ENCODE measurements around the gene NOPCHAP1. TPM values are rescaled to one million over a fixed set of nuclear protein-coding genes. Genes with fewer than 3 reads are reported as not detected.
"Not testable (repeated sequence)": the region's sequence is repeated elsewhere in the genome, so short reads cannot be mapped to it uniquely, and the experiment has no call there.

The NOPCHAP1 gene
- total RNA-seq: 26.0 and 26.1 TPM in 2 replicates
- long read RNA-seq, full-length matches to known transcripts: 3 of 8 reads
- long read RNA-seq, partial matches to known transcripts: 2 of 8 reads
- long read RNA-seq, other reads (novel, unspliced or antisense): 3 of 8 reads

- peak within 1 kb of the TSS; percentile 94 for H3K4me3 Mint-ChIP-seq
- no peaks in the 10 kb centered on the region for H3K9me3 Mint-ChIP-seq
- peaks cover 33% of the 10 kb centered on the region for H3K4me1 Mint-ChIP-seq
- no peak for TF ChIP-seq CTCF (conservative IDR thresholded peaks at IDR 0.05)
- peak; percentile 96 for DNase-seq (ENCODE audit: low read depth, low spot score)
- peak within 1 kb of the TSS; percentile 94 for H3K27ac Mint-ChIP-seq (ENCODE audit: unreplicated experiment)
- peaks cover 10% of the 10 kb centered on the region for H3K36me3 Mint-ChIP-seq (ENCODE audit: low read depth)
- no peaks in the 10 kb centered on the region for H3K27me3 Mint-ChIP-seq (ENCODE audit: low read depth)
Measured at GRCh38 chr12:104986022-104986941, at the start of gene NOPCHAP1. NOPCHAP1 (plus strand) TSS chr12:104986316; CDS start chr12:104986353, 37 bp downstream.

- H3K36me3 Mint-ChIP-seq (ENCODE audit: low read depth): no peaks in the 10 kb centered on the region
- H3K27me3 Mint-ChIP-seq (ENCODE audit: low read depth): no peaks in the 10 kb centered on the region
- no peak for TF ChIP-seq CTCF (conservative IDR thresholded peaks at IDR 0.05)
- H3K27ac Mint-ChIP-seq (ENCODE audit: unreplicated experiment): no peak overlapping the region
- no peak overlapping the region for H3K4me3 Mint-ChIP-seq
- no peak for DNase-seq (ENCODE audit: low read depth, low spot score)
- H3K9me3 Mint-ChIP-seq: peaks cover 3% of the 10 kb centered on the region
- no peaks in the 10 kb centered on the region for H3K4me1 Mint-ChIP-seq
Measured at GRCh38 chr12:104938371-104938770, 47.7 kb upstream of the NOPCHAP1 start.

GRCh38 chr12:104939089-104939488 is 47.0 kb upstream of the NOPCHAP1 start:
- Mint-ChIP-seq H3K4me1 (no peaks in the 10 kb centered on the region), H3K27me3 (ENCODE audit: low read depth) (no peaks in the 10 kb centered on the region), H3K36me3 (ENCODE audit: low read depth) (no peaks in the 10 kb centered on the region), H3K4me3 (no peak overlapping the region), H3K27ac (ENCODE audit: unreplicated experiment) (no peak overlapping the region), H3K9me3 (peaks cover 3% of the 10 kb centered on the region)
- DNase-seq (ENCODE audit: low read depth, low spot score): no peak
- no peak for TF ChIP-seq CTCF (conservative IDR thresholded peaks at IDR 0.05)

GRCh38 chr12:104941454-104941853 is 44.7 kb upstream of the NOPCHAP1 start:
- no peaks in the 10 kb centered on the region for H3K27me3 Mint-ChIP-seq (ENCODE audit: low read depth)
- no peaks in the 10 kb centered on the region for H3K4me1 Mint-ChIP-seq
- peaks cover 4% of the 10 kb centered on the region for H3K36me3 Mint-ChIP-seq (ENCODE audit: low read depth)
- no peak overlapping the region for H3K27ac Mint-ChIP-seq (ENCODE audit: unreplicated experiment)
- DNase-seq (ENCODE audit: low read depth, low spot score): no peak
- H3K9me3 Mint-ChIP-seq: peaks cover 2% of the 10 kb centered on the region
- H3K4me3 Mint-ChIP-seq: no peak overlapping the region
- no peak for TF ChIP-seq CTCF (conservative IDR thresholded peaks at IDR 0.05)

- no peaks in the 10 kb centered on the region for H3K4me1 Mint-ChIP-seq
- no peak overlapping the region for H3K4me3 Mint-ChIP-seq
- no peak for TF ChIP-seq CTCF (conservative IDR thresholded peaks at IDR 0.05)
- peaks cover 4% of the 10 kb centered on the region for H3K36me3 Mint-ChIP-seq (ENCODE audit: low read depth)
- H3K9me3 Mint-ChIP-seq: peaks cover 2% of the 10 kb centered on the region
- no peaks in the 10 kb centered on the region for H3K27me3 Mint-ChIP-seq (ENCODE audit: low read depth)
- no peak overlapping the region for H3K27ac Mint-ChIP-seq (ENCODE audit: unreplicated experiment)
- DNase-seq (ENCODE audit: low read depth, low spot score): no peak
Measured at GRCh38 chr12:104942075-104942474, 44.0 kb upstream of the NOPCHAP1 start.

GRCh38 chr12:104943401-104943800 is 42.7 kb upstream of the NOPCHAP1 start:
- not testable (repeated sequence) for H3K9me3 Mint-ChIP-seq; H3K36me3 Mint-ChIP-seq (ENCODE audit: low read depth); H3K27me3 Mint-ChIP-seq (ENCODE audit: low read depth); H3K27ac Mint-ChIP-seq (ENCODE audit: unreplicated experiment); H3K4me1 Mint-ChIP-seq; DNase-seq (ENCODE audit: low read depth, low spot score); H3K4me3 Mint-ChIP-seq
